Bronchial smooth muscle cell (primary cell): ENCODE results near the gene KPNA3. TPM values are rescaled to one million over a fixed set of nuclear protein-coding genes. Genes with fewer than 3 reads are reported as not detected.

Experiments used
- total RNA-seq: library from RNA; depleted of rRNA; stranded (reverse); fragments of >200 nt; gene quantifications from 2 replicates; pipeline ENCODE4 v1.2.1, GENCODE V29; 2014

Gene KPNA3, protein sequence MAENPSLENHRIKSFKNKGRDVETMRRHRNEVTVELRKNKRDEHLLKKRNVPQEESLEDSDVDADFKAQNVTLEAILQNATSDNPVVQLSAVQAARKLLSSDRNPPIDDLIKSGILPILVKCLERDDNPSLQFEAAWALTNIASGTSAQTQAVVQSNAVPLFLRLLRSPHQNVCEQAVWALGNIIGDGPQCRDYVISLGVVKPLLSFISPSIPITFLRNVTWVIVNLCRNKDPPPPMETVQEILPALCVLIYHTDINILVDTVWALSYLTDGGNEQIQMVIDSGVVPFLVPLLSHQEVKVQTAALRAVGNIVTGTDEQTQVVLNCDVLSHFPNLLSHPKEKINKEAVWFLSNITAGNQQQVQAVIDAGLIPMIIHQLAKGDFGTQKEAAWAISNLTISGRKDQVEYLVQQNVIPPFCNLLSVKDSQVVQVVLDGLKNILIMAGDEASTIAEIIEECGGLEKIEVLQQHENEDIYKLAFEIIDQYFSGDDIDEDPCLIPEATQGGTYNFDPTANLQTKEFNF
- 18.5 and 24.9 TPM in 2 replicates for total RNA-seq

DNA sequence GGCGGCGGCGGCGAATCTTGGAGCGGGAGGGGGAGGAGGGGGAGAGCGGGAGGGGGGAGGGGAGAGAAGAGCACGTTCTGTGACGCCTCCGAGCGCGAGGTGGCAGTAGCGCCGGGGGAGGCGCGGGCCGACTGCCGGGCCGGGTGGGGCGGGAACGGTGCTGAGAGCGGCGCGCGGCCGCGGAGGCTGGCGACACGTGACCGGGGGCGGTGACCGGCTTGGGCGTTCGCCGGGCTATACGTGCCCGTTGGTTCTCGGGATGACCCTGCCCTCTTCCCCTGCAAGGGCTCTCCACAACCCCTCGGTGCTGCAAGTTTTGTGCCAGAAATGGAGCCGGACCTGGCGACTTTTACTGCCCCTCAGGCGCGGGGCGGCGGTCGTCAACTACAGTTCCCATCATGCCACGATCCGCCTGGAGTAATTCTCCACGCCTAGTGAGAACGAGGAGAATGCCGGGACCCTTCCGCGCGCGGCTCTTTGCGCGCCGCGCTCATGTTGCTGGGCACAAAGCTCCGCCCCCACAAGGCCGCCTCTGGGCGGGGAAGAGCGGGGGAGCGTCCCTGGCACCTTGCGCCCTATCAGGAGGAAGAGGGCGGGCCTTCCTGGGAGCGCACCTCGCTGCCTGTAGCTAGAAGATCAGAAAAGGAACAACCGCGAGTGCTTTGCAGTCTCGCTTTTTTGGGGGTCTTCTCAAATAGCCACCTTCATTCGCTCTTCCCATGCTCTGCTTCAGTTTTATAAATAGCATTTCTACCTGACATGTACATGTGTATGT, at the start of gene KPNA3:
Gene KPNA3, minus strand, starts transcription at position 133 of the 775 bp plus-strand sequence. CDS start 176 bp downstream, outside the sequence.

GRCh38 chr13:49690995-49691784, 101.3 kb downstream of the KPNA3 start, which contains the start of gene EBPL:
Gene EBPL, minus strand, starts transcription at chr13:49691486. Its CDS starts 62 bp downstream, at chr13:49691424.

Other genes starting within 250 kb of the KPNA3 start
- gene RCBTB1, start 207.1 kb downstream of the KPNA3 start, total RNA-seq = 24.7 and 28.4 TPM in 2 replicates
- gene ARL11, start 164.2 kb downstream of the KPNA3 start, total RNA-seq = under 0.01 TPM in 1 of 2 replicates, not detected in the other
- gene EBPL, start 101.2 kb downstream of the KPNA3 start, total RNA-seq = 23.5 and 74.6 TPM in 2 replicates
- gene SPRYD7, start 143.7 kb upstream of the KPNA3 start, total RNA-seq = 2.4 and 2.7 TPM in 2 replicates
- gene TRIM13, start 204.4 kb upstream of the KPNA3 start, total RNA-seq = 17.0 and 17.7 TPM in 2 replicates
- gene KCNRG, start 222.8 kb upstream of the KPNA3 start, total RNA-seq = 5.2 and 7.4 TPM in 2 replicates